ENCODE measurements around the gene NME3.

DNA sequence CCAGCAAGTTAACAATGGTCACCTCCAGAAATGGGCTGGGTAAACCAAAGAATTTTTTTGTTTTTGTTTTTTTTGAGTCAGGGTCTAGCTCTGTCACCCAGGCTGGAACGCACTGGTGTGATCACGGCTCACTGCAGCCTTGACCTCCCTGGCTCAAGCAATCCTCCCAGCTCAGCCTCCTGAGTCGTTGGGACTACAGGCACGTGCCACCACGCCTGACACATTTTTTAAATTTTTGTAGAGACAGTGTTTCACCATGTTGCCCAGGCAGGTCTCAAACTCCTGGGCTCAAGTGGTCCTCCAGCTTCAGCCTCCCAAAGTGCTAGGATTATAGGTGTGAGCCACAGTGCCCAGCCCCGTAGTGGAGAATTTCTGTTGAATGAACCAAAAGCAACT is 9.3 kb upstream of the NME3 start:
- TF ChIP-seq, protein P1, sequence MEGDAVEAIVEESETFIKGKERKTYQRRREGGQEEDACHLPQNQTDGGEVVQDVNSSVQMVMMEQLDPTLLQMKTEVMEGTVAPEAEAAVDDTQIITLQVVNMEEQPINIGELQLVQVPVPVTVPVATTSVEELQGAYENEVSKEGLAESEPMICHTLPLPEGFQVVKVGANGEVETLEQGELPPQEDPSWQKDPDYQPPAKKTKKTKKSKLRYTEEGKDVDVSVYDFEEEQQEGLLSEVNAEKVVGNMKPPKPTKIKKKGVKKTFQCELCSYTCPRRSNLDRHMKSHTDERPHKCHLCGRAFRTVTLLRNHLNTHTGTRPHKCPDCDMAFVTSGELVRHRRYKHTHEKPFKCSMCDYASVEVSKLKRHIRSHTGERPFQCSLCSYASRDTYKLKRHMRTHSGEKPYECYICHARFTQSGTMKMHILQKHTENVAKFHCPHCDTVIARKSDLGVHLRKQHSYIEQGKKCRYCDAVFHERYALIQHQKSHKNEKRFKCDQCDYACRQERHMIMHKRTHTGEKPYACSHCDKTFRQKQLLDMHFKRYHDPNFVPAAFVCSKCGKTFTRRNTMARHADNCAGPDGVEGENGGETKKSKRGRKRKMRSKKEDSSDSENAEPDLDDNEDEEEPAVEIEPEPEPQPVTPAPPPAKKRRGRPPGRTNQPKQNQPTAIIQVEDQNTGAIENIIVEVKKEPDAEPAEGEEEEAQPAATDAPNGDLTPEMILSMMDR (IDR thresholded peaks at IDR 0.05): no peak
- TF ChIP-seq EZH2 (IDR thresholded peaks at IDR 0.05): no peak
- no peak for TF ChIP-seq EZH2phosphoT487 (IDR thresholded peaks at IDR 0.05)

Measured in neural progenitor cell (in vitro differentiated cells).